Stimulated activated naive B cell treated with anti-CD40 and anti-IgM and Interleukin-4, amounts not matched to agents 10 μg/mL and 1 μg/mL and 100 μg/mL, for 72 hours (primary cell): ENCODE measurements around the gene TRIM27.
"Not testable (repeated sequence)": the region's sequence is repeated elsewhere in the genome, so short reads cannot be mapped to it uniquely, and the experiment has no call there.

Experiments used
- ATAC-seq, 2 donors: fragments of 150-1000 bp; cut with Tn5 transposase; replicated peaks; 2 replicates each; pipeline ENCODE4 v1.10.0; 2021; ENCODE audit warnings: moderate library complexity in 1 of 2
- DNase-seq: peaks from one replicate; pipeline ENCODE4 v3.0.0; 2021
- H3K27ac Mint-ChIP-seq: one replicate; pipeline ENCODE4 v1.8.0; 2022; ENCODE audit warnings: mild to moderate bottlenecking, mixed read lengths
- H3K27me3 Mint-ChIP-seq, 2 donors: one replicate each; pipeline ENCODE4 v1.8.0; 2022; ENCODE audit warnings: mixed read lengths in 2 of 2
- H3K36me3 Mint-ChIP-seq, 2 donors: one replicate each; pipeline ENCODE4 v1.8.0; 2022; ENCODE audit warnings: mixed read lengths in 2 of 2, mild to moderate bottlenecking in 1 of 2
- H3K4me1 Mint-ChIP-seq, 2 donors: one replicate each; pipeline ENCODE4 v1.8.0; 2022; ENCODE audit warnings: mixed read lengths in 2 of 2, mild to moderate bottlenecking in 1 of 2
- H3K4me3 Mint-ChIP-seq, 2 donors: one replicate each; pipeline ENCODE4 v1.8.0; 2022; ENCODE audit warnings: mild to moderate bottlenecking in 2 of 2, mixed read lengths in 2 of 2, moderate library complexity in 1 of 2
- H3K9me3 Mint-ChIP-seq, 2 donors: one replicate each; pipeline ENCODE4 v1.8.0; 2022; ENCODE audit warnings: mixed read lengths in 2 of 2, mild to moderate bottlenecking in 1 of 2

Gene TRIM27

DNA sequence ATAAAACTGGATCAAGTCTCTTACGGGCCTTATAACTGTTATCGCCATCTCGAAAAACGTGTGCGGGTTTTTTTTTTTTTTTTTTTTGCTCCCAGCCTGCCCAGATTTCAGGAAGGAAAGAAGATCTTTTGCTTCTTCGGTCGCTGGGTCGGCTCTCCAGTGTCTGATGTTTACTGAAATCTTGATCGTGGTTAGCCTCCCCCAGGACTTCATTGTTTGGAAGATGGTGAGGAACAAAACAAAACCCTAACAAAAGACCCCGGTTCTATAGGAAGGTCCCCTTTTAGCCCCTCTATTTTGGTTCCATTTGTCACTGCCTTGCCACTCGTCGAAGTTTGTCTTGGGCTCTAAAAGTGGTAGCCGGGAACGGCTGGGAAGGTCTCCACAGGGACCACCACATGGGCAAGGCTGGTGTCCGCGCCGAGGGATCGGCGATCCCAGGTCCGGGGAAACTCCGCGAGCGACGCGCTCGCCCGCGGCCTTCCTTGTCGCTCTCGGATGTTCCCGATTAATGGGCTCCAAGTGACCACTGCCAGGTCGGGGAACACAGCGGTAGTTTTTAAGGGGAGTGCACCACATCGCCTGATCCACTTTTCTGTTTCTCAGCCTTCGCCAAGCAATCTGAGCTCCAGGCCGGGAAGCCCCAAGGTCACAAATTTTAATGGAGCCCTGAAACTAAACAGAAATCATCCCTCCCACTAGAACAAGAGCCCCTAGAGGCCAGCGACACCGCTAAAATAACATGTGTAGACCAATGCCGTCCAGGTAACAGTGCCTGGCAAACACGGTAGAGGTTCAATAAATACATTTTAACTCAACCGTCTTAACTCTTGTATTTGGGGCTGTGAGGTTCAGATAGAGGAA lies 27.0 kb downstream of the TRIM27 start:
- H3K27me3 Mint-ChIP-seq, result peaks cover 11 to 13% of the 10 kb centered on the region in 2 donors
- H3K27ac Mint-ChIP-seq, result peak overlapping the region; percentile 100
- DNase-seq (peak; percentile 39), ATAC-seq (peak; percentile 40 to 41)
- peaks cover 24 to 32% of the 10 kb centered on the region in 2 donors for H3K36me3 Mint-ChIP-seq
- H3K4me3 Mint-ChIP-seq, result peak overlapping the region; percentile 97 to 99
- no peaks in the 10 kb centered on the region for H3K9me3 Mint-ChIP-seq
- H3K4me1 Mint-ChIP-seq, result peaks cover 10 to 26% of the 10 kb centered on the region in 2 donors

DNA sequence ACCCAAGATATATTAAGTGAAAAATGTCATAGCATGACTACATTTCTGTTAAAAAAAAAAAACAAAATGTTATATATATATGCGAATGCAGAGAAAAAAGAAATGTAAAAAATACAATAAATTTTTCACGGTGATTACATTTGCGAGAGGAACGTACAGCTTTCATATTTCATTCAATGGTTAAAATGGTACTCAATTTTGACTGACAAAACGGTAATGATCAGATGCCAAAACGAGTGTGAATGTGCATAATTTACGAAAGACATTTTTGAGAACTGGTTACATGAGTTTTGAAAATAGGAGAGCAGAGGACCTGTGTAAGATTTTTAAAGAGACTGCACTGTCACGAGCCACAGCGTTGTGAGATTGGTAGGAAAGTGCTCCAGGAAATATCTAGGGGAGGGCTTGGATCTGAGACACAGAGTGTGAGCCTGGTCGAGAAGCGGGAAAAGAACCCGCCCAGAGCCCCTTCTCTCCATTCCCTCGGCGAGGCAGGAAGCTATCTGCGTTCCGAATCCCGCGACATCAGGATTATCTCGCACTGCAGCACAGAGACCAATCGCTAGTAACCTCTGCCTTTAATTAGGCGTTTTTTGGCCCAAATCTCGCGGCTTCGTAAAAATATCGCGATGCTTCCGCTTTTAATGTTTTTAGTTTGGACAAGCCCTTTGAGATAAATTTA lies 28.5 kb downstream of the TRIM27 start:
- ATAC-seq (peak; percentile 80 to 84), DNase-seq (peak; percentile 92)
- H3K9me3 Mint-ChIP-seq, result no peaks in the 10 kb centered on the region
- H3K27ac Mint-ChIP-seq, result peak overlapping the region; percentile 100
- peaks cover 11 to 13% of the 10 kb centered on the region in 2 donors for H3K27me3 Mint-ChIP-seq
- H3K4me3 Mint-ChIP-seq, result peak overlapping the region; percentile 97 to 99
- peaks cover 6 to 14% of the 10 kb centered on the region in 2 donors for H3K4me1 Mint-ChIP-seq
- peaks cover 11 to 21% of the 10 kb centered on the region in 2 donors for H3K36me3 Mint-ChIP-seq

DNA sequence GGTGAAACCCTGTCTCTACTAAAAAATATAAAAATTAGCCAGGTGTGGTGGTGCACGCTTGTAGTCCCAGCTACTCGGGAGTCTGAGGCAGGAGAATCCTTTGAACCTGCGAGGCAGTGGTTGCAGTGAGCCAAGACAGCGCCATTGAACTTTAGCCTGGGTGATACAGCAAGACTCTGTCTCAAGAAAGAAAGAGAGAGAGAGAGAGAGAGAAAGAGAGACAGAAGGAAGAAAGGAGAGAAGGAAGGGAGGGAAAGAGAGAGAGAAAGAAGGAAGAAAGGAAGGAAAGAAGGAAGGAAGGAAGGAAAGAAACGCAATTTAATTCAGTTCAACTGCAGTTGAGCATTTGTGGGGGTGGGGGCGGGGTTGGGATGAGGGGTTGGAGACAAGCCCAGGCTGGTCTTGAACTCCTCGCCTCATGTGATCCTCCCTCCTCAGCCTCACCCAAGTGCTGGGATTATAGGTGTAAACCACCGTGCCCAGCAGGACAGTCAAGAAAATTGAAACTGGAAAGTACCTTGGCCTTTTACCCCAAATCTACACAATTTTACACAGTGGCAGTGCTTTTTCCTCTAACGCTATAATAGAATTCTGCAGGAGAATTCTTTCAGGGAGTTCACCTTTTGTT lies 30.5 kb downstream of the TRIM27 start:
- Mint-ChIP-seq H3K4me1 (peaks cover 4 to 11% of the 10 kb centered on the region in 2 donors), H3K27ac (no peak overlapping the region), H3K36me3 (peaks cover 6% of the 10 kb centered on the region in 2 donors), H3K4me3 (no peak overlapping the region), H3K9me3 (no peaks in the 10 kb centered on the region), H3K27me3 (peaks cover 11 to 13% of the 10 kb centered on the region in 2 donors)
- DNase-seq, result no peak
- ATAC-seq, result no peak

DNA sequence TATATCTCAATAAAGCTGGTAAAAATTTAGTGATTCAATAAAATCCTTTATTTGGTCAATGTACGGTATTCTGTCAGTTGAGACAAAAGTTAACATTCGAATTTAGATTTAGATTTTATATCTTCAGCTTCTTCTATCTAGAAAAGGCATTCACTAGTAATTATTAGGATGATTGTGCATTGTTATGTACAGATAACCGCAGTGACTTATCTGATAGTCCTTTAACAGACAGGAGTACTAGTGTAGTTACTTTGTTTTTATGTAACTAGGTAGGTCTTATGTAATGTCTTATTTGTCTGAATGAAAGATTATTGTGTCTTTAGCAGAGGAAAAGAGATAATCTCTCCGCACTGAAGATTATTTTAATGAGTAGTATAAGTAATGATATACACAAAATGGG lies 31.3 kb downstream of the TRIM27 start:
- ATAC-seq, result no peak
- no peaks in the 10 kb centered on the region for H3K9me3 Mint-ChIP-seq
- peaks cover 11 to 13% of the 10 kb centered on the region in 2 donors for H3K27me3 Mint-ChIP-seq
- no peak for DNase-seq
- H3K4me3 Mint-ChIP-seq, result no peak overlapping the region
- peaks cover 4 to 7% of the 10 kb centered on the region in 2 donors for H3K4me1 Mint-ChIP-seq
- H3K36me3 Mint-ChIP-seq, result peaks cover 6% of the 10 kb centered on the region in 2 donors
- no peak overlapping the region for H3K27ac Mint-ChIP-seq

DNA sequence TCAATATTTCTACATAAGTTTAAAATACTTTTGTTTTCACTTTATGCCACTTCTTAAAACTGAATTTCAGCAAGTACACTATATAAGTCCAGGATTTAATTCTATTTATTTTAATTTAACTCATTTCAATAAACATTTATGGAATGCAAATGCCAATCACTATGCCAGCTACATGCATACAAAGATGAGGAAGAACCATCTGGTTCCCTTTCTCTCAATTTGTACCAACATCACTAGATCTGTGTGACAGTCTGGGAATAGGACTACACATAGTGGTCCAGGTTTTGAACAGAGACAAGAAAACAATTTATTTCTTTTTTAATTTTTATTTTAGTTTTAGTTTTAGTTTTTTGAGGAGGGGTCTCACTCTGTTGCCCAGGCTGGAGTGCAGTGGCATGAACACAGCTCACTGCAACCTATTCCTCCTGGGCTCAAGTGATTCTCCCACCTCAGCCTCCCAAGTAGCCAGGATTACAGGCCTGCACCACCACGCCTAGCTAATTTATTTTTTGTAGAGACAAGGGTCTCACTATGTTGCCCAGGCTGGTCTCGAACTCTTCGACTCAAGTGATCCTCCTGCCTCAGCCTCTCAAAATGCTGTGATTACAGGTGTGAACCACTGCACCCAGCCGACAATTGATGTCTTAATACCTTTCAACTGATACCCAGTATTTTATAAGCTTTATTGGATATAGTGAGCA lies 35.8 kb downstream of the TRIM27 start:
- H3K27ac Mint-ChIP-seq, result no peak overlapping the region
- DNase-seq (no peak), ATAC-seq (no peak)
- peaks cover 0 to 10% of the 10 kb centered on the region in 2 donors for H3K27me3 Mint-ChIP-seq
- H3K4me3 Mint-ChIP-seq, result no peak overlapping the region
- H3K4me1 Mint-ChIP-seq, result peaks cover 4 to 10% of the 10 kb centered on the region in 2 donors
- no peaks in the 10 kb centered on the region for H3K9me3 Mint-ChIP-seq
- peaks cover 1 to 4% of the 10 kb centered on the region in 2 donors for H3K36me3 Mint-ChIP-seq

DNA sequence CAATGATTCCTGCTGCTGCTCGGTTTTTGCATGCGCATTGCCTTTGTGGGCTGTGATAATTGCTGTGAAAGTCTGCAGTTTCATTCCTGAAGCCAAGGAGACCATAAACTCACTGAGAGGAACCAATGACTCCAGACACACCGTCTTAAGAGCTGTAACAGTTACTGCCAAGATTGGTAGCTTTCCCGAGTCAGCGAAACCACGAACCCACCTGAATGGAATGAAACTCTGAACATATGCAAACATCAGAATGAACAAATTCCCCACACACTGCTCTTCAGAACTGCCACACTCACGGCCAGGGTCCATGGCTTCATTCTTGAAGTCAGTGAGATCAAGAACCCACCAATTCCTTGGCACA lies 37.7 kb downstream of the TRIM27 start:
- Mint-ChIP-seq H3K4me1 (peaks cover 8 to 14% of the 10 kb centered on the region in 2 donors), H3K9me3 (peaks cover 0 to 5% of the 10 kb centered on the region in 2 donors), H3K27me3 (peaks cover 6 to 16% of the 10 kb centered on the region in 2 donors), H3K36me3 (peaks cover 0 to 9% of the 10 kb centered on the region in 2 donors), H3K27ac (no peak overlapping the region), H3K4me3 (no peak overlapping the region)
- ATAC-seq (no peak), DNase-seq (no peak)

DNA sequence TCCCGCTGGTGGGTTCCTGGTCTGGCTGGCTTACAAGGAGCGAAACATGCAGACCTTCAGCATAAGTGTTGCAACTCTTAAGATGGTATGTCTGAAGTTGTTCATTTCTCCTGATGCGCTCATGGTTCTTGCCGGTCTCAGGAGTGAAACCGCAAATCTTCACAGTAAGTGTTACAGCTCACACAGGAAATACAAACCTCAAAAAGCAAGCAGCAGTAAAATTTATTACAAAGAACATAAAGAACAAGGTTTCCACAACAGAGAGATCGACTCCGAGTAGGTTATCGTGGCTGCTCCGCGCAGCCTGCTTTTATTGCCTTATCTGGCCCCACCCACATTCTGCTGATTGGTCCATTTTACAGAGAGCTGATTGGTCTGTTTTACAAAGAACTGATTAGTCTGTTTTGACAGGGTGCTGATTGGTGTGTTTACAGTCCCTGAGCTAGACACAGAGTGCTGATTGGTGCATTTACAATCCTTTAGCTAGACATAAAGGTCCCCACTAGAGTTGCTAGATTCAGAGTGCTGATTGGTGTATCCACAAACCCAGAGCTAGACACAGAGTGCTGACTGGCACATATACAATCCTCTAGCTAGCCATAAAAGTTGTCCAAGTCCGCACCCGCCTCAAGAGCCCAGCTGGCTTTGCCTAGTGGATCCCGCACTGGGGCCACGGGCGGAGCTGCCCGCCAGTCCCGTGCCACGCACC lies 39.2 kb downstream of the TRIM27 start:
- H3K36me3 Mint-ChIP-seq, result peaks cover 3 to 10% of the 10 kb centered on the region in 2 donors
- H3K9me3 Mint-ChIP-seq, result peaks cover 2 to 6% of the 10 kb centered on the region in 2 donors
- peaks cover 11 to 21% of the 10 kb centered on the region in 2 donors for H3K4me1 Mint-ChIP-seq
- DNase-seq (peak; percentile 41), ATAC-seq (peak; percentile 44 to 62)
- no peak overlapping the region for H3K27ac Mint-ChIP-seq
- peak overlapping the region; percentile 66 to 72 for H3K4me3 Mint-ChIP-seq
- peaks cover 11 to 26% of the 10 kb centered on the region in 2 donors for H3K27me3 Mint-ChIP-seq

DNA sequence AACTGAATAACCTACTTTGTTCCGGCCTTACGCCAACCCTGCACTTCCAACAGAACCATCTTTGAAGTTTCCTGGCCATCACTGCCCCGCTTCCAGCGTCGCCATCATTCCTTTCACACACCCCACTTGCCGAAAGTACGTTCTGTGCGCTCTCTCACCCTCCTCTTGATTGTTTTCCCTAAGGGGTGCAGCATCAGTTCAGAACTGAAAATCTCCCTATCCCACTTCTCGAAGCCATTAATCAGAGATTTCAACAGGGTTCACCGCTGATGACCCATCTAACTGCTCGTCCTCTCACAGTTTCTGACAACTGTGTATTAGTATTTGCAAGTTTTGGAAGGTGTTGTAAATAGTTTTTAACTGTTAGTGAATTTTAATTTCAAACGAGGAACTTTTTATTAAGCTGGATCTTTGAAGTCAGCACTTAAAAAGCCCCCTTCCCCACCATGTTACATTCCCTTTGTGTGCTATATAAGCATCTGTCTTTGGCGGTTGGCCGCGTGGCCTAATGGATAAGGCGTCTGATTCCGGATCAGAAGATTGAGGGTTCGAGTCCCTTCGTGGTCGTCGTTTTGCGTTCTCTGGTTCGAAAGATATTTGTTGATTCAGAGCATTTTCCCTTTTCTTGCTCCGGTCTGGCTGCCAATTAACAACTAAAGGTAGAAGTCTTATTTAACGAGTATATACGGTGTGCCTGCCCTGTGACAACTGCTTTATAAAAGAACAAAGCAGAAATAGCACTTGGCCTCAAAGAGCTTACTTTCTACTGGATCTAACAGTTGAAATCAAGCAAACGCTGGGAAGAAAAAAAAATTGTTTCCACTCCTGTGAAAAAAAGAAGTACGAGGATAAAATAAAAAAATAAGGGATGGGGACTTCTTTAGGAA lies 42.6 kb downstream of the TRIM27 start:
- ATAC-seq, result peak; percentile 44 to 71
- DNase-seq, result peak; percentile 61
- H3K9me3 Mint-ChIP-seq, result peaks cover 2 to 6% of the 10 kb centered on the region in 2 donors
- peaks cover 35 to 55% of the 10 kb centered on the region in 2 donors for H3K27me3 Mint-ChIP-seq
- H3K36me3 Mint-ChIP-seq, result peaks cover 3 to 10% of the 10 kb centered on the region in 2 donors
- H3K4me1 Mint-ChIP-seq, result peaks cover 11 to 21% of the 10 kb centered on the region in 2 donors
- peak overlapping the region; percentile 81 to 92 for H3K4me3 Mint-ChIP-seq
- H3K27ac Mint-ChIP-seq, result peak overlapping the region; percentile 99

DNA sequence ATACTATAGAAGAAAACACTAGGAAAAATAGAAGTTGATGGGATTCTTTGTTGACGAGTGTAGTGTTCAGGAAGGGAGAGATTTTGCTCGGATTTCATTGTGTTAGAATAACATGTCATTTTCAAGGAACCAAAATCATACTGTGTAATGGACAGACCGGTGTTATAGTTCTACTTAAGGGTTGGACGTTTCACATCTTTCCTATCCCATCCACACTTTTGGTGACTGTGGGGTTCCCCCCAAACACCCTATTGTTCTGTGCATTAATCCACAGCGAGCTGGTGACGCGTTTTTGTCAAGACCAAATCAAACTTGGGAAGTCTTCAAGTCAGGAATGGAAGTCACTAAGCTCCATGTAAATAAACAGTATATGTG lies 43.3 kb downstream of the TRIM27 start:
- Mint-ChIP-seq H3K4me1 (peaks cover 11 to 21% of the 10 kb centered on the region in 2 donors), H3K9me3 (peaks cover 2 to 6% of the 10 kb centered on the region in 2 donors), H3K27ac (peak overlapping the region; percentile 99), H3K36me3 (peaks cover 3 to 10% of the 10 kb centered on the region in 2 donors), H3K27me3 (peaks cover 42 to 58% of the 10 kb centered on the region in 2 donors), H3K4me3 (peak overlapping the region; percentile 81 to 92)
- ATAC-seq (no peak), DNase-seq (no peak)

DNA sequence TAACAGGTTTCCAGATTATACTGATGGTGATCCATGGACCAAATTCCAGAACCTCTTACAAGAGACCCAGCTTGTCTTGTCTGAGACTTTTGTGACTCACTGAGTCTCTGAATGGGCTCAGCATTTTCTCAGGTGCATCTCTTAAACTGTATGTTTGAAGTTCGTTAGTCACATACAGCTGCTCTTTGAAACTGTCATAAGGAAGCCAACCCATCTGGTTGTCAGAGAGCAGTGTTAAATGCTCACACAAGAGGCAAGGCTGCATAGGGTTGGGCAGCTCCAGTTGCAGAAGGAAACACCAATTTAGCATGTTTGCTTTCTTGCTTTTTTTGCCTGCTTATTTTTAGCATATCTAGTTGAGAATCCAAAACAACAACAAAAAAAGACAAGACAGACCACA lies 47.1 kb downstream of the TRIM27 start:
- Mint-ChIP-seq H3K4me3 (no peak overlapping the region), H3K36me3 (peaks cover 3 to 6% of the 10 kb centered on the region in 2 donors), H3K9me3 (peaks cover 2 to 6% of the 10 kb centered on the region in 2 donors), H3K4me1 (peaks cover 7 to 11% of the 10 kb centered on the region in 2 donors), H3K27ac (no peak overlapping the region), H3K27me3 (peaks cover 49% of the 10 kb centered on the region in 2 donors)
- ATAC-seq (no peak), DNase-seq (no peak)

DNA sequence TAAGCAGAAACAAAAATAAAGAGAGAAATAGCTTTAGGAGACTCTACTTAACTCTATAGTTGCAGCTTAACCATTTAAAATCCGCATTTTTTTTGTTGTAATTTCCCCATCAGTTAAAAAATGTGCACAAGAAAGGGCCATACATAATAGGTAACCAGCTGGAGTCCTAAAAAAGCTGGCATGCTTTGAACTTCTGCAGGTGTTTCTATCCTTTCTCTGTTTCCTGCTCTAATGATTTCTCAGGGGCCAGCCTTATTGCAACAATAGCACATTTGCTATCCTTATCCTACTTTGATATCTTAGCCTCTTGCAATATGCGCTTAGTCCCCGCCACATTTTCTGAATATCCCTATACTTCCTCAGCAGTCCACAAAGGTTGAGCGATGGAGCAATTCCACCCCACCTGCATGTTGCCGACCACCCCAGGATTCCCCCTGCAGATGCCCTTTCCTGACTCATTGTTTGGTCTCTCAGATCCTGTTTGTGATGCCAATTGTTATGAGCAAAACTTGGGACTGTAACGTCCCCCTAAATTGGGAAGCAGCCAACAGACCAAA lies 48.5 kb downstream of the TRIM27 start:
- H3K27me3 Mint-ChIP-seq, result peaks cover 34 to 39% of the 10 kb centered on the region in 2 donors
- no peak overlapping the region for H3K4me3 Mint-ChIP-seq
- H3K4me1 Mint-ChIP-seq, result no peaks in the 10 kb centered on the region
- H3K9me3 Mint-ChIP-seq, result no peaks in the 10 kb centered on the region
- no peaks in the 10 kb centered on the region for H3K36me3 Mint-ChIP-seq
- ATAC-seq, result no peak
- no peak for DNase-seq
- no peak overlapping the region for H3K27ac Mint-ChIP-seq

DNA sequence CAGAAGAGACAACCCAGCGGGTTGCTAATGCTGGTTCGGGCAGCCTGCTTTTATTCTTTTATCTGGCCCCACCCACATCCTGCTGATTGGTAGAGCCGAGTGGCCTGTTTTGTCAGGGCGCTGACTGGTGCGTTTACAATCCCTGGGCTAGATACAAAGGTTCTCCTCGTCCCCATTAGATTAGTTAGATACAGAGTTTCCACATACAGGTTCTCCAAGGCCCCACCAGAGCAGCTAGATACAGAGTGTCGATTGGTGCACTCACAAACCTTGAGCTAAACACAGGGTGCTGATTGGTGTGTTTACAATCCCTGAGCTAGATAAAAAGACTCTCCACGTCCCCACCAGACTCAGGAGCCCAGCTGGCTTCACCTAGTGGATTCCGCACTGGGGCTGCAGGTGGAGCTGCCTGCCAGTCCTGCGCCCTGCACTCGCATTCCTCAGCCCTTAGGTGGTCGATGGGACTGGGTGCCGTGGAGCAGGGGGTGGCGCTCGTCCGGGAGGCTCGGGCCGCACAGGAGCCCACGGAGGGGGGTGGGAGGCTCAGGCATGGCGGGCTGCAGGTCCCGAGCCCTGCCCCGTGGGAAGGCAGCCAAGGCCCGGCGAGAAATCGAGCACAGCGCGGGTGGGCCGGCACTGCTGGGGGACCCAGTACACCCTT lies 51.5 kb downstream of the TRIM27 start:
- not testable (repeated sequence) for H3K4me1 Mint-ChIP-seq, H3K9me3 Mint-ChIP-seq, DNase-seq, H3K36me3 Mint-ChIP-seq, H3K4me3 Mint-ChIP-seq, ATAC-seq, H3K27ac Mint-ChIP-seq
- H3K27me3 Mint-ChIP-seq, result peaks cover 9 to 19% of the 10 kb centered on the region in 2 donors
